Nephron progenitor cell (in vitro differentiated cells): ENCODE results near the gene RBKS.

Source experiments
- DNase-seq: peaks from one replicate; pipeline ENCODE4 v3.0.0; 2021
- H3K27ac Mint-ChIP-seq: 2 replicates; pipeline ENCODE4 v1.8.0; 2021; ENCODE audit warnings: mild to moderate bottlenecking, moderate library complexity, mixed read lengths
- H3K27me3 Mint-ChIP-seq: 2 replicates; pipeline ENCODE4 v1.8.0; 2021; ENCODE audit warnings: mild to moderate bottlenecking, low read depth, mixed read lengths; ENCODE audit not compliant: poor library complexity
- H3K36me3 Mint-ChIP-seq: 2 replicates; pipeline ENCODE4 v1.8.0; 2021; ENCODE audit warnings: low read depth, mixed read lengths
- H3K4me1 Mint-ChIP-seq: 2 replicates; pipeline ENCODE4 v1.8.0; 2021; ENCODE audit warnings: mixed read lengths
- H3K4me3 Mint-ChIP-seq: 2 replicates; pipeline ENCODE4 v1.8.0; 2021; ENCODE audit warnings: mild to moderate bottlenecking, moderate library complexity, mixed read lengths
- H3K9me3 Mint-ChIP-seq: 2 replicates; pipeline ENCODE4 v1.8.0; 2021; ENCODE audit warnings: mild to moderate bottlenecking, moderate library complexity, mixed read lengths
- TF ChIP-seq, protein P1 (sequence below): fragments of 200-600 bp; sonication (generic); IDR thresholded peaks from 2 replicates; pipeline ENCODE4 v1.5.0; 2021; ENCODE audit warnings: antibody characterized with exemption

Gene RBKS

DNA sequence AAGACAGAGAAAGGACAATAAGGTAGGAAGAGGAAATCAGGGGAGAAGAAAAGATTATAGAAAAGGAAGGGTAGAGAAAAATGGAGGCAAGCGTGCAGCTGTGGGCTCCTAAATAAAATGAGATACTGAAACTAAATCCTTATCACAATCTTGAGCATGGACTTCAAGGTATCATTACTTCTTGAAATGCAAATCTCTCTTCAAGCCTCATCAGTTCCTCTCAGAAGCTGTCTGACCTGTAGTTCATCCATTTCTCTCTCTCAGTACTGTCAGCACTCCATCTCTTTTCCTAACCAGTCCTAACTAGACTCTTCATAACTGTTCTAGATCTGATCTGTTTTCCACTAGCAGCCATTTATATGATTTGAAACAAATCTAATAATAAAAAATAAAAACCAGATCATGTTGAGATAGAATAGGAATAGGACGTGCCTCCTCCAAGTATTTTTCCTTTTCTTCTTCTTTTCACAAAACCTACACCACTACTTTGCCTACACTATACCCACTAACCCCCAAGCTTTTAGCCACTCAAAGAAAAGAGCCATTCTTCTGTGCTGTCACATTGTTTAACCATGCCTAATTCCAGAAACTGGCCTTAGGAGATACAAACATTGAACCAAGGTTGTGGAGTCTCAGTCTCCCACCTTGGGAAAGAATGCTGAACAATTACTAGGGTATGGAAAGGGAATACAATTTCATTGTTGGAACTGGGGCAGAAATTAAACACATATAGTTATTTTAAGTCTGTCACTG, 21.4 kb upstream of the RBKS start:
- no peak overlapping the region for H3K4me3 Mint-ChIP-seq
- TF ChIP-seq, protein P1, sequence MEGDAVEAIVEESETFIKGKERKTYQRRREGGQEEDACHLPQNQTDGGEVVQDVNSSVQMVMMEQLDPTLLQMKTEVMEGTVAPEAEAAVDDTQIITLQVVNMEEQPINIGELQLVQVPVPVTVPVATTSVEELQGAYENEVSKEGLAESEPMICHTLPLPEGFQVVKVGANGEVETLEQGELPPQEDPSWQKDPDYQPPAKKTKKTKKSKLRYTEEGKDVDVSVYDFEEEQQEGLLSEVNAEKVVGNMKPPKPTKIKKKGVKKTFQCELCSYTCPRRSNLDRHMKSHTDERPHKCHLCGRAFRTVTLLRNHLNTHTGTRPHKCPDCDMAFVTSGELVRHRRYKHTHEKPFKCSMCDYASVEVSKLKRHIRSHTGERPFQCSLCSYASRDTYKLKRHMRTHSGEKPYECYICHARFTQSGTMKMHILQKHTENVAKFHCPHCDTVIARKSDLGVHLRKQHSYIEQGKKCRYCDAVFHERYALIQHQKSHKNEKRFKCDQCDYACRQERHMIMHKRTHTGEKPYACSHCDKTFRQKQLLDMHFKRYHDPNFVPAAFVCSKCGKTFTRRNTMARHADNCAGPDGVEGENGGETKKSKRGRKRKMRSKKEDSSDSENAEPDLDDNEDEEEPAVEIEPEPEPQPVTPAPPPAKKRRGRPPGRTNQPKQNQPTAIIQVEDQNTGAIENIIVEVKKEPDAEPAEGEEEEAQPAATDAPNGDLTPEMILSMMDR = no peak
- no peaks in the 10 kb centered on the region for H3K9me3 Mint-ChIP-seq

DNA sequence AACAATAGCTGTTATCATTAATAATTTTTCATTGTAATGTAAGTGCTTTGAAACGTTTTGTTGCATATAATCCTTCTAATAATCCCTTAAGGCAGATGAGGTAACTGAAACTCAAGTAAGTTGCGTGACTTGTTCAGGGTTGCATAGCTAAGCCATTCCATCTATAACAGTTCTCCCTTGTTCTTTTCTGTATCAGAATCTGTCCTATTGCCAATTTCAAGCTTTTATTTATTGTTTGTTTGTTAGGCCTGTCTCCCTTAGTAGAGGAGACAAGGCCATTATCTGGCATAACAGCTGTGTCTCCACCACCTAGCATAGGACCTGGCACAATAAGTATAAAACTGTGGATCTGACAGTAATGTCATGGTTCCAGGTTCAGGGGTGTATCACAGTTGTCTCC, 19.7 kb upstream of the RBKS start:
- H3K9me3 Mint-ChIP-seq = no peaks in the 10 kb centered on the region
- H3K27ac Mint-ChIP-seq = no peak overlapping the region
- no peak overlapping the region for H3K4me3 Mint-ChIP-seq
- no peaks in the 10 kb centered on the region for H3K4me1 Mint-ChIP-seq
- TF ChIP-seq, protein P1 = no peak
- peaks cover 12% of the 10 kb centered on the region for H3K36me3 Mint-ChIP-seq
- no peak for DNase-seq
- peaks cover 2% of the 10 kb centered on the region for H3K27me3 Mint-ChIP-seq

More for the DNA sequence above, 21.4 kb upstream of the RBKS start:
- Mint-ChIP-seq H3K36me3 (peaks cover 9% of the 10 kb centered on the region), H3K4me1 (no peaks in the 10 kb centered on the region), H3K27ac (no peak overlapping the region), H3K27me3 (peaks cover 2% of the 10 kb centered on the region)
- no peak for DNase-seq

DNA sequence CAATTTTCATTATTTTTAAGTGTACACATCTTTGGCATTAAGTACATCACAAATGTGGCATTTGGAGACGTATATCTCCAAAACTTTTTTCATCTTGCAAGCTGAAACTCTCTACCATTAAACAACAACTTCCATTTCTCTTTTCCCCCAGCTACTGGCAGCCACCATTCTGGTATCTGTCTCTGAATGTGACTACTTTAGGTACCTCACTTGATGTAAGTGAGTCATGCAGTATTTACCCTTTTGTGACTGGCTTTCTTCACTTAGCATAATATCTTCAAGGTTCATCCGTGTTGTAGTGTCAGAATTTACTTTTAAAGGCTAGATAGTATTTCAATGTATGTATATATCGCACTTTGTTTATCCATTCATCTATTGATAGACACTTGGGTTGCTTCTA, 17.4 kb upstream of the RBKS start:
- Mint-ChIP-seq H3K4me3 (no peak overlapping the region), H3K27ac (no peak overlapping the region), H3K27me3 (peaks cover 2% of the 10 kb centered on the region), H3K4me1 (no peaks in the 10 kb centered on the region), H3K36me3 (peaks cover 30% of the 10 kb centered on the region), H3K9me3 (no peaks in the 10 kb centered on the region)
- TF ChIP-seq, protein P1 = no peak
- no peak for DNase-seq

DNA sequence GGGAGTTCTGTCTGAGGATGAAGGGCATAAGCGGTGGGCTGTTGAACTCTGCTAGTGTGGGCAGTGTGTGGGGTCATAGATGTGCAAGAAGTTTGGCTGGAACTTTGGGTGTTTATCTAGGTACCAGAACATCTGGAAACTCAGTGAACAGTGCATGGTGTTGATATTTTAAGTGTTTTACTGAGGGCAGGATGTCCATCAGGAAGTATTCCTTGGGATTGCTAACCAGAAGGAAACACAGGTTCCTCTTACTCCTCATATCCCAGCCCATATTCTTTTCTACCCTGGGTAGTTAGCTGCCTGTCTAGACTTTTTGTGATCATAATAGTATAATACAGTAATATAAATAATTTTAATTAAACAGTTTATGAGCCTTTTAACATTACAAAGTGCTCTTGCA, 15.9 kb upstream of the RBKS start:
- Mint-ChIP-seq H3K4me1 (no peaks in the 10 kb centered on the region), H3K9me3 (no peaks in the 10 kb centered on the region), H3K4me3 (no peak overlapping the region), H3K27me3 (peaks cover 2% of the 10 kb centered on the region), H3K27ac (peak overlapping the region; percentile 23), H3K36me3 (peaks cover 29% of the 10 kb centered on the region)
- TF ChIP-seq, protein P1 = no peak
- no peak for DNase-seq

DNA sequence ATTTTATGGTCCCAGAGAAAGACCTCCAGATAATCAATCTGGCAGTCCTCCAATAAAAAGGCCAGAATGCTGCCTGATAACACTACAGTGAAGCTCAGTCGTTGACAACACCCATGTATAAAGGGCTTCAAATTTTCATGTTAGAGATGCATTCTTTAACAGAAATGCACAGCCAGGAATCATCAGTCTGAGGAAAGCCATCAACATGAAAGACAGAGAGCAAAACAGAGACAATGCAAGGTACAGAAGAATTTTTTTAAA, 14.1 kb upstream of the RBKS start:
- H3K4me3 Mint-ChIP-seq = no peak overlapping the region
- no peak overlapping the region for H3K27ac Mint-ChIP-seq
- DNase-seq = no peak
- H3K9me3 Mint-ChIP-seq = no peaks in the 10 kb centered on the region
- peaks cover 35% of the 10 kb centered on the region for H3K36me3 Mint-ChIP-seq
- H3K4me1 Mint-ChIP-seq = no peaks in the 10 kb centered on the region
- TF ChIP-seq, protein P1 = no peak
- no peaks in the 10 kb centered on the region for H3K27me3 Mint-ChIP-seq

DNA sequence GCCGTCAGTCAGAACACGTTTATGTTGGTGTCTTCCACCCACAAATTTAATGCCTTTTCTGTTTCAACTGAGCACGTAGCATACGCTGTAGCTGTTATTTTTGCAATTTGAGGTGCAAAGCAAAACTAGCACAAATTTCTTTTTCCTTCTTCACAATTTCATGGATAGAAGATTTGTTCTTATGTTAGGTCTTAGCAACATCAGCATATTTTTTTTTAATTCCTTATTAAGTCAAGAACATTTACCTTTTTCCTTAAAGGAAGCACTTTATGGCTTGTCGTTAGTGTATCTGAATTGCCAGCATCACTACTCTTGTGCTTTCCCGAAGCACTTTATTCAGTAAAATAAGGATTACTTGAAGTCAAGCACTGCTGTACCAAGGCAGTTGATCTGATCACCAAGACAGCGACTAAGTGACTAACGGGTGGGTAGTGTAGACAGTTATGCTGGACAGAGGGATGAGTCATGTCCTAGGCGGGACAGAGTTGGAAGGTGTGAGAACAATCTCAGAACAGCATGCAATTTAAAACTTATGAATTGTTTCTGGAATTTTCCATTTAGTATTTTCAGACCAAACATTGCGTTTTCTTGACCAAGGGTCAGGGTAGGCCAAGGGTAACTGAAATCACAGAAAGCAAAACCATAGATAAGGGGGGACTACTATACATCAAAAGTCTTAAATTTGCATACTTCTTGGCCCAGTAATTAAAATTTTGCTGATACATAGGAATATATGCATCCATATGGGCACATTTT, 13.6 kb upstream of the RBKS start:
- TF ChIP-seq, protein P1 = no peak
- Mint-ChIP-seq H3K4me3 (no peak overlapping the region), H3K36me3 (peaks cover 35% of the 10 kb centered on the region), H3K27ac (no peak overlapping the region), H3K27me3 (no peaks in the 10 kb centered on the region), H3K9me3 (no peaks in the 10 kb centered on the region), H3K4me1 (no peaks in the 10 kb centered on the region)
- no peak for DNase-seq
